ENCODE data around the gene GPRC5A. TPM values are rescaled to one million over a fixed set of nuclear protein-coding genes. Genes with fewer than 3 reads are reported as not detected.

The GPRC5A gene
- polyA plus RNA-seq, 3 donors, result 7.6 to 10.3 (median 8.3) TPM

GRCh38 chr12:12908711-12909110 is 17.3 kb downstream of the GPRC5A start:
- DNase-seq (ENCODE audit: low read depth in 3 of 3, low spot score in 2 of 3), result no peak

DNA sequence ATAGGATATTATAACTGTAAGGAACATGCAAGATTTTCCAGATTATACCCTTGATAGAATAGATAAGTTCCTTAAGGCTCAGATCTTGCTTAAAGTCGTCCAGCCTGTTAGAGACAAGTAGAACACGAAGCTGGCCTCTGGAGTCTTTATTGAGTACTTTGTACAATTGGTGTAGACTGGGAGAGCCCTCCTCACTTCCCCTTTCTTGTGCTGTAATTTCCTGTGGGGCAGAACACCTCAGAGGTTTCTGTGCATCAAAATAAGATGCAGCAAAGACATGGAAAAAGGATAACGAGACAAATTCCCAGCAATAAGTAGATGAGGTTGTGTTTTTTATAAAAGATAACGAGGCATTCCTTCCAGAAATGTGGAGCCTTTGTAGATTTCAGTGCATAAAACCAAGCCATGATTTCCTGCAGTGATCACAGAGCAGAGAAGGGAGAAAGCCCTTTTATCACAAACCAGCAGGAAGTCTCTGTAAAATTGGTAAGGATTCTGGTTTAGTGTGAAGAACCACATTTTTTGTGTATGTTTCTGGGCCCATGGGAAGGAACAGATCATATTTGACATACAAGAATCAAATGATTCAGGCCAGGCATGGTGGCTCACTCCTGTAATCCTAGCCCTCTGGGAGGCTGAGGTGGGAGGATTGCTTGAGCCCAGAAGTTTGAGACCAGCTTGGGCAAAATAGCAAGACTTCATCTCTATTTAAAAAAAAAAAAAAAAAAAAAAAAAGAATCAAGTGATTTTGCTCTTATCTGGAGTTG is 18.0 kb downstream of the GPRC5A start:
- DNase-seq (ENCODE audit: low read depth in 3 of 3, low spot score in 2 of 3), result no peak

DNA sequence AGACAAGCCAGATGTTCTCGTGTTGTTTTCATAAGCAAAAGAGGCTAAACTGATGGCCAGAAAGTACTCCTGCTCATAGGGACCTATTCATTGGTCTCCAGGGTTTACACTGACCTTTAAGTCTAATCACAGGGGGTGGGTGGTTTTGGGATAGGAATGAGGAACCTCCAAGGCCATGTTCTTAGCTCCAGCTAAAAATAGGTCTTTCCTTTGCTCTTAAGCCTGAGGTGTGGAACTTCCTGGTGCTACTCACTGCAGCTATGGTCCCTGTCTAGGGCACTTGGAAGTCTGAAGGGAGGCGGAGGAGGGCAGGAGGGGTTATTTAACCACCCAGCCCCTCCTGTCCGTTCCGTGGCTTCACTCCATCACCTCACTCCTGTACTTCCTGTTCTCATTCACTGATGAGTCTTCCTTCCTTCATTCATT is 18.6 kb downstream of the GPRC5A start:
- no peak for DNase-seq (ENCODE audit: low read depth in 3 of 3, low spot score in 2 of 3)

DNA sequence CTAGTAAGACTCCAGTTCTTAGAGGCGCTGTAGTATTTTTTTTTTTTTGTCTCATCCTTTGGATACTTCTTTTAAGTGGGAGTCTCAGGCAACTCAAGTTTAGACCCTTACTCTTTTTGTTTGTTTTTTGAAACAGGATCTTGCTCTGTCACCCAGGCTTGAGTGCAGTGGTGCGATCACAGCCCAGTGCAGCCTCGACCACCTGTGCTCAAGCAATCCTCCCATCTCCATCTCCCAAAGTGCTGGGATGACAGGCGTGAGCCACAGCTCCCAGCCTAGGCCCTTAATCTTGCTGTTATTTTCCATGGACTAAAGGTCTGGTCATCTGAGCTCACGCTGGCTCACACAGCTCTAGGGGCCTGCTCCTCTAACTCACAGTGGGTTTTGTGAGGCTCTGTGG is 21.3 kb downstream of the GPRC5A start:
- DNase-seq (ENCODE audit: low read depth in 3 of 3, low spot score in 2 of 3), result no peak

DNA sequence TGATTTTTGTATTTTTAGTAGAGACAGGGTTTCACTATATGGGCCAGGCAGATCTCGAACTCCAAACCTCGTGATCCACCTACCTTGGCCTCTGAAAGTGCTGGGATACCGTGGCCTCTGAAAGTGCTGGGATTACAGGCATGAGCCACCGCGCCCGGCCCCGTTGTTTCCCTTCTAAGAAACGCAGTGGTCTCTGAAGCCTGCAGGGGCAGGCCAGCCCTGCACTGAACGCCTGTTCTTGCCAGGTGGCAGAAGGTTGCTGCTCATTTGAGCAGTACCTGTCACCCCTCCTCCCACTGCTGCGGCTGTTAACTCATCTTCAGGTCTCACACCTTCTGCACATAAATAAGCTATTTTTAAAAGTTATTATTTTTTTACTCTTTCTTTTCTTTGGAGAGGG is 24.3 kb downstream of the GPRC5A start:
- no peak for DNase-seq (ENCODE audit: low read depth in 3 of 3, low spot score in 2 of 3)

DNA sequence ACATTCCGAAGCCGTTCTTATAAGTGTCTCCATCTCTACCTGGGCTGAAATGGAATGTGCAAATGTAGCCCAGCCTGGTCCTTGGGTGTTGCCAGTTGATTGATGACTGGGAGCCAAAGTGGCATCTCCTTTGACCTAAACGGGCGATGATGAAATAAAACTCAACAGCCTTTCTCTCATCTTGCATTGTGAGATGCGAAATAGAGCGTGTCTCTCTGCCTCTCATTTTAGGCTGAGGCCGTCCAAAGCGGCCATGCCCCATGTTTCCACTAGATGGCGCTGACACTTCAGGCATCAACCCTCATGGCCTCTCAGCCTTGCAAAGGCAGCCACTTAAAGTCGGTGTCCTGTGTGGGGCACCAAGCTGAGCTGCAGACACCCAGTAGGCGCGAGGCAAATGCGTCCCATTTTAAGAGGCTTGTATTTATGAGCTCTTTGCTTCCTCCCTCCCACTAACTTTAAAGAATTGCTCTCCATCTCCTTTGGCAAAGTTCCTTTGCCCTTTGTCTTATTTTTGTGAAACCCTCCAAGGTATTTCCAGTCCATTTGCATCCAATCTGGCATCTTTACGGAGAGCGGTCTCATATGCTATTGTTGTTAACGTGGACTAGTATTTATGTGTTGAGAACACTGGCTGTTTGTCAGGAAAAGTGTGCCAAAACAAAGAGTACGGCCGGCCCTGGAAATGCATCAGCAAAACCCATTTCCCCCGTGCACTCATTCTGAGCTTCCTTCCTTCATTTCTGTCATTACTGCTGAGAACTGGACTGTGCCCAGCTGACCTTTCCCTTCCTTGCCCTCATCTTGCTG is 25.0 kb downstream of the GPRC5A start:
- peak; percentile 66 to 81 (median 74) for DNase-seq (ENCODE audit: low read depth in 3 of 3, low spot score in 2 of 3)

DNA sequence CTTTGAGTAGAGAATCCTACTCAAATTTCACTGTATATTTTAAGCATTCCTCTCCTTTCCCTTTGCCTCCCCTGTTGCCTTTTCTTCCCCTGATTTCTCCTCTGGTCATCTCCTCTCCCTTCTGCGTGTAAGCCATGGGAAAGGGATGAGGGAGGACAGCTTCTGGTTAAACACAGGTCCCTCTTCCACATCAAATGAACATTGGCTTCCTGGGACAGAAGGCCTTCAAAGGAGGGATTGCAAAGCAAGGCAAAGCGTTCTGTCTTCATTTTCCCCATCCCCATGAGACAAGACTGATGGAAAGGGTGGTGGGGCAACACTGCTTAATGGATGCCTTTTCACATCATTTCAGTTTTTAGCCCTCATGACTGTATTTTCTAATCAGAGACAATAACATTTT is 26.2 kb downstream of the GPRC5A start:
- DNase-seq (ENCODE audit: low read depth in 3 of 3, low spot score in 2 of 3), result no peak

- DNase-seq (ENCODE audit: low read depth in 3 of 3, low spot score in 2 of 3), result no peak
These were observed 27.5 kb downstream of the GPRC5A start for GRCh38 chr12:12918781-12919389.

- DNase-seq (ENCODE audit: low read depth in 3 of 3, low spot score in 2 of 3), result no peak
These were observed 28.5 kb downstream of the GPRC5A start for GRCh38 chr12:12919666-12920435.

GRCh38 chr12:12922191-12922616 is 30.8 kb downstream of the GPRC5A start:
- DNase-seq (ENCODE audit: low read depth in 3 of 3, low spot score in 2 of 3), result no peak

GRCh38 chr12:12922978-12923377 is 31.6 kb downstream of the GPRC5A start:
- no peak for DNase-seq (ENCODE audit: low read depth in 3 of 3, low spot score in 2 of 3)

- DNase-seq (ENCODE audit: low read depth in 3 of 3, low spot score in 2 of 3), result no peak
These were observed 32.8 kb downstream of the GPRC5A start for GRCh38 chr12:12924169-12924568.

GRCh38 chr12:12925388-12925787 is 34.0 kb downstream of the GPRC5A start:
- no peak for DNase-seq (ENCODE audit: low read depth in 3 of 3, low spot score in 2 of 3)

GRCh38 chr12:12926571-12927071 is 35.3 kb downstream of the GPRC5A start:
- no peak for DNase-seq (ENCODE audit: low read depth in 3 of 3, low spot score in 2 of 3)

- peak in 1 of 3 donors; percentile 67 for DNase-seq (ENCODE audit: low read depth in 3 of 3, low spot score in 2 of 3)
These were observed 36.1 kb downstream of the GPRC5A start for GRCh38 chr12:12927211-12928079.

GRCh38 chr12:12929696-12930095 is 38.3 kb downstream of the GPRC5A start:
- no peak for DNase-seq (ENCODE audit: low read depth in 3 of 3, low spot score in 2 of 3)

DNA sequence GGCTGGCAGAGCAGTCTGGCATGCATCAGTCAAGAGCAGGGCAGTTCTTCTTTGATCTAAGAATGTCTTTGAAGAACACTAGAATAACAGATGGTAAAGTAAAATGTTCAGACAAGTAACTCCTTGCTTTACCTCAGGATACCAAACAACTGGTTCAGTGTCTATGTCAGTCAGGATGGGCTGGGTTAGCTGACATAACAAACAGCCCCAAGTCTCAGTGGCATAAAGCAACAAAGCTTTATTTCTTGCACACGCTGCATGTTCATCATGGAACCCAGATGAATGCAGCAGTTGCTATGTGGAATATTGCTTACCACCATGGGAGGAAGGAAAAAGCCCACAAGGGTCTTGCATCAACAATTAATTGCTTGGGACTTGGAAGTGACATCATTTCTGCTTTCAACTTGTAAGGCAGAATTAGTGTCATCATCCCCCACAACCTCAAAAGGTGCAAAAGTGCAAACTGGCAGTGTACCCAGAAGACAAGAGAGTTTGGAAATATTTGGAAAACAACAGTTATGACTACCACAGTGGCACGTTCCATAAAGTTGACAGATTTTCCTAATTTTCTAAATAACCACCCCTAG is 39.4 kb downstream of the GPRC5A start:
- no peak for DNase-seq (ENCODE audit: low read depth in 3 of 3, low spot score in 2 of 3)

DNA sequence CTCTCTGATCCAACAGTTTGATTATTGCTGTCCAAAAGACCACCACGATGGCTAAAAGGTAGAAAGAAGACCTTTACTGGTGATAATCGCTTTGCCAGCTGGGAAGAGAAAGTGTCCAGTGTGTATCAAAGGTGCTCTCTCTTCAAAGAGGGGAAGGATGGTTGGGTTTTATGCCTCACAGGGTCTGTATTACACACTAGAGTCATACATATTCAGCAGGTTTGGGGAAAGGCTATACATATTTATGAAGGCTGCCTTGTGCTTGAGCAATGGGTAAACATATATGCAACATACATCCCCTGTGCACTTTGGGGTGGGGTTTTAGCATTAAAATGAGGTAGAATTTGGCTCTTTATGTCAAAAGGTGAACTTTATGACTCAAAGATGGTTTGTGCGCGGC is 42.4 kb downstream of the GPRC5A start:
- DNase-seq (ENCODE audit: low read depth in 3 of 3, low spot score in 2 of 3), result no peak

DNA sequence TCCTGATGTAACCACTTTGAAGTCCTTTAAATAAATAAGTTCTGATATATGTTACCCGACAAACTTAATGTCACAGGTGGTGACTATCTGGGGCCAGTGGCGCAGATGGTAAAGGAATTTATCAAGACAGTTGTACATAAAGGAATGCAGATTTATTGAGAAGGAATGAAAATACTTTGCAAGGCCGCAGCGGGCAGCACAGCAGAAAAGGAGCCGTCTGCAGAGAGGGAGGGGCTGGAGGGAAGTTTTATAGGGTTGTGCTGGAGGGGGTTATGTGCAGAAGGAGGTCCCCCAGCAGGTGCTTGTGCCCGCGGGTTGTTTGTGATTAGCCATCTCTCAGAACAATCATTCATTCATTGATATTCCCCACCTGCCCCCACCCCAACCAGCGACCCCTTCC is 43.2 kb downstream of the GPRC5A start:
- no peak for DNase-seq (ENCODE audit: low read depth in 3 of 3, low spot score in 2 of 3)
